GM12878 (cell line): ENCODE data around the gene MIPOL1. TPM values are rescaled to one million over a fixed set of nuclear protein-coding genes. Genes with fewer than 3 reads are reported as not detected.

ENCODE experiments used
- ATAC-seq: fragments of 200-7000 bp; cut with Tn5 transposase; 3 replicates; pipeline ENCODE4 v1.9.1; 2020; ENCODE audit warnings: mild to moderate bottlenecking, moderate library complexity
- BruUV-seq: library from RNA; stranded (reverse); fragments of 400-500 nt; replicated peaks from 2 replicates; lab custom pipeline; 2021; lab: Mats Ljungman, UMichigan
- CTCF ChIA-PET: fragments of 300-600 bp; sonication (Branson Sonifier 250); formaldehyde crosslinking; extraction: SDS; loops from one replicate; lab custom pipeline; 2021; ENCODE audit warnings: inconsistent platforms; lab: Yijun Ruan, JAX
- POLR2A ChIA-PET: fragments of 350-600 bp; formaldehyde crosslinking; extraction: SDS; loops from one replicate; lab custom pipeline; 2021; ENCODE audit warnings: inconsistent platforms; lab: Charles Lee
- RAD21 ChIA-PET: fragments of 300-600 bp; sonication (Branson Sonifier 250); formaldehyde crosslinking; loops from one replicate; lab custom pipeline; 2023; ENCODE audit warnings: antibody characterized with exemption; ENCODE audit not compliant: unreplicated experiment; lab: Charles Lee
- SMC1A ChIA-PET: fragments of 300-600 bp; sonication (Branson Sonifier 250); formaldehyde crosslinking; loops from one replicate; lab custom pipeline; 2023; ENCODE audit not compliant: unreplicated experiment, uncharacterized antibody; lab: Charles Lee
- DNase-seq: peaks from one replicate; pipeline ENCODE4 v3.0.0-alpha.2; 2011; ENCODE audit warnings: low read depth, low spot score
- FAIRE-seq: peaks from 3 replicates; lab custom pipeline; 2011; peaks lifted over from hg19 to GRCh38; lab: Jason Lieb, UNC
- H2AFZ ChIP-seq: 2 replicates; pipeline ENCODE4 v1.6.0; 2011; ENCODE audit warnings: low read depth, low read length, control low read depth; ENCODE audit not compliant: control insufficient read depth
- H3K27ac ChIP-seq: 2 replicates; pipeline ENCODE4 v1.5.1; 2011; ENCODE audit warnings: control low read depth; ENCODE audit not compliant: control insufficient read depth, insufficient read depth
- H3K27me3 ChIP-seq, 2 experiments: replicated peaks in 1 of 2; 2 replicates each; pipeline versions ENCODE4 v1.6.0 to v1.6.1; 2011; ENCODE audit warnings: low read length in 1 of 2; ENCODE audit not compliant: control insufficient read depth in 2 of 2, insufficient read depth in 2 of 2
- H3K36me3 ChIP-seq, 2 experiments: 2 replicates each; pipeline ENCODE4 v1.5.1; 2011; ENCODE audit warnings: low read length in 1 of 2; ENCODE audit not compliant: control insufficient read depth in 2 of 2, insufficient read depth in 2 of 2
- H3K4me1 ChIP-seq: 2 replicates; pipeline ENCODE4 v1.6.1; 2011; ENCODE audit warnings: mild to moderate bottlenecking, low read length, moderate library complexity, mixed read lengths; ENCODE audit not compliant: control insufficient read depth, insufficient read depth
- H3K4me2 ChIP-seq: 2 replicates; pipeline ENCODE4 v1.6.0; 2011; ENCODE audit warnings: control low read depth; ENCODE audit not compliant: control insufficient read depth, insufficient read depth
- H3K4me3 ChIP-seq: fragments of 200-600 bp; sonication (generic); 2 replicates; pipeline ENCODE4 v1.5.1; 2016
- H3K79me2 ChIP-seq: 2 replicates; pipeline ENCODE4 v1.6.0; 2011; ENCODE audit warnings: low read length; ENCODE audit not compliant: control insufficient read depth, insufficient read depth
- H3K9ac ChIP-seq: 2 replicates; pipeline ENCODE4 v1.8.0; 2011; ENCODE audit warnings: low read length, control low read depth, mixed read lengths; ENCODE audit not compliant: control insufficient read depth, insufficient read depth
- H3K9me3 ChIP-seq: replicated peaks from 3 replicates; pipeline ENCODE4 v1.5.1; 2011; ENCODE audit warnings: mild to moderate bottlenecking, low read length; ENCODE audit not compliant: control insufficient read depth, insufficient read depth
- H4K20me1 ChIP-seq: 2 replicates; pipeline ENCODE4 v1.6.0; 2011; ENCODE audit not compliant: control insufficient read depth, insufficient read depth
- CBX5 ChIP-seq: sonication (generic); IDR thresholded peaks from 2 replicates; pipeline ENCODE4 v1.6.1; 2016; ENCODE audit warnings: low read depth, moderate library complexity, mild to moderate bottlenecking, inconsistent platforms
- ETV6 ChIP-seq, 2 experiments: fragments of 450-650 bp in 1 of 2; IDR thresholded peaks in 1 of 2; conservative IDR thresholded peaks in 1 of 2; 2 replicates each; pipeline ENCODE4 v1.6.1; 2014; ENCODE audit warnings: antibody characterized with exemption in 1 of 2, borderline replicate concordance in 1 of 2, low read depth in 1 of 2, mild to moderate bottlenecking in 1 of 2, moderate library complexity in 1 of 2
- FOXM1 ChIP-seq: IDR thresholded peaks from 2 replicates; pipeline ENCODE4 v1.6.1; 2012; ENCODE audit warnings: low read depth, mild to moderate bottlenecking, inconsistent platforms, low read length, moderate library complexity
- KLF5 ChIP-seq: fragments of 450-650 bp; IDR thresholded peaks from 2 replicates; pipeline ENCODE4 v1.6.1; 2014; ENCODE audit warnings: mild to moderate bottlenecking; ENCODE audit not compliant: partially characterized antibody
- MTA3 ChIP-seq: IDR thresholded peaks from 2 replicates; pipeline ENCODE4 v1.6.1; 2012; ENCODE audit warnings: low read length, inconsistent platforms, borderline replicate concordance
- NR2C2 ChIP-seq: IDR thresholded peaks from 2 replicates; pipeline ENCODE4 v1.6.1; 2011; ENCODE audit warnings: borderline replicate concordance, low read depth; ENCODE audit not compliant: control insufficient read depth, insufficient read length
- PML ChIP-seq: IDR thresholded peaks from 2 replicates; pipeline ENCODE4 v1.6.1; 2012; ENCODE audit warnings: low read length, inconsistent platforms
- SMAD5 ChIP-seq: IDR thresholded peaks from 2 replicates; pipeline ENCODE4 v1.6.1; 2016; ENCODE audit warnings: antibody characterized with exemption, low read depth
- STAT3 ChIP-seq: IDR thresholded peaks from 2 replicates; pipeline ENCODE4 v1.6.1; 2011; ENCODE audit warnings: low read depth, low read length, improper control_type of control experiment
- YBX1 ChIP-seq: fragments of 450-650 bp; IDR thresholded peaks from 2 replicates; pipeline ENCODE4 v1.6.1; 2016; ENCODE audit warnings: antibody characterized with exemption
- WGBS: methylation state at CpG from one replicate; pipeline ENCODE4 v1.1.6; 2016; ENCODE audit warnings: low lambda C conversion rate; ENCODE audit not compliant: insufficient replicate concordance, insufficient coverage; ENCODE audit errors: missing lambda C conversion rate; 5-methylcytosine and 5-hydroxymethylcytosine counted together
- in situ Hi-C: fragments of 300-500 bp; cut with MboI; formaldehyde crosslinking; loops from 9 replicates; pipeline ENCODE4 v1.14.3; 2018; ENCODE audit warnings: mixed read lengths
- intact Hi-C: fragments of 100-400 bp; cut with micrococcal nuclease; formaldehyde crosslinking; loops from one replicate; pipeline ENCODE4 v1.14.2; 2022; ENCODE audit not compliant: unreplicated experiment
- polyA plus RNA-seq, 11 experiments: library from polyadenylated mRNA; depleted of rRNA in 4 of 11; unstranded in 6 of 11; stranded (reverse) in 5 of 11; fragments of >200 nt; fragmentation: Nextera tagmentation in 4 of 11; fragmentation: Illumina TruSeq in 1 of 11; extraction: Ambion mirVana in 4 of 11; extraction: Trizol in 1 of 11; gene quantifications; 1 replicate in 1 of 11; 2 replicates in 10 of 11; pipeline versions ENCODE4 v1.2.1 to v1.2.3, GENCODE V29; 2011 to 2016; ENCODE audit warnings: inconsistent platforms in 2 of 11, missing spikeins in 2 of 11, low read depth in 1 of 11
- total RNA-seq, 4 experiments: library from RNA; depleted of rRNA in 3 of 4; stranded (reverse); fragments of >200 nt in 3 of 4; fragmentation: Illumina TruSeq in 1 of 4; extraction: Trizol in 1 of 4; gene quantifications; 2 replicates each; pipeline versions ENCODE4 v1.2.1 to v1.2.3, GENCODE V29; 2013 to 2021
- TF ChIP-seq, protein P1 (sequence below): fragments of 450-650 bp; IDR thresholded peaks from 2 replicates; pipeline ENCODE4 v1.6.1; 2017; ENCODE audit warnings: borderline replicate concordance
- TF ChIP-seq, protein P2 (sequence below): fragments of 450-650 bp; IDR thresholded peaks from 2 replicates; pipeline ENCODE4 v1.6.1; 2016; ENCODE audit warnings: mild to moderate bottlenecking, moderate library complexity, borderline replicate concordance
- TF ChIP-seq, protein P3 (sequence below): IDR thresholded peaks from 2 replicates; pipeline ENCODE4 v1.6.1; 2012; ENCODE audit warnings: low read depth, low read length, improper control_type of control experiment

MIPOL1 gene
- total and polyA plus RNA-seq, 10 of the 15 experiments (the other 5 are each of a cell fraction or from before 2014, with no cell fraction given), result 0.06 TPM; not detected in 9

DNA sequence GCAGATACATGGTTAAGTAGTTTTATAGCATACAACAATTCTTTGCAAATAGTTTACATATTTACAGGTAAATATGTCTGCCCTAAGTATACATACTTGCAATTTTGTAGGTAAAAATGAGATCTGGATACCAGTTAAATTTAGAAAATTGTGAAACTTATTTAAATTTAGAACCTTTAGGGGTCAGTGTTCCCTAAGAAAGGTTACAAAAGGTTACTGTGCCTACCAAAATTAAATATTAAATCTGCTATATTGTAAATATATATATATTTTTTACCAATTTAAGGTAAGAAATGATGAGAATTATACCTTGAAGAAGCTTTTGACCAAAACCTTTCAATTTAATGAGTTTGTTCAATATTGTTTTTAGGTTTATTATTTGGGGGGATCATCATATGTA lies 54.0 kb downstream of the MIPOL1 start:
- Histone ChIP-seq H3K4me2 (no peak overlapping the region), H3K27me3 (no peaks in the 10 kb centered on the region), H3K4me3 (no peak overlapping the region), H3K4me1 (no peaks in the 10 kb centered on the region), H3K9me3 (no peaks in the 10 kb centered on the region), H3K36me3 (no peaks in the 10 kb centered on the region), H3K27ac (no peak overlapping the region), H3K79me2 (no peaks in the 10 kb centered on the region), H4K20me1 (no peaks in the 10 kb centered on the region), H2AFZ (no peak overlapping the region), H3K9ac (no peak overlapping the region)
- RAD21 ChIA-PET, result no interaction called here
- no TSS peak for BruUV-seq
- in situ Hi-C loops (no loop called here), intact Hi-C loops (no loop called here)
- TF ChIP-seq KLF5 (no peak), STAT3 (no peak), CBX5 (no peak), MTA3 (no peak), YBX1 (no peak)
- DNase-seq (no peak), FAIRE-seq (no peak), ATAC-seq (no peak)
- CTCF ChIA-PET, result interaction anchor here (1.6 to 2.4 kb wide), 2 partner anchors 21 to 623 kb away, joined by 4 to 10 read pairs; no protein-coding TSS in a partner anchor
- SMC1A ChIA-PET, result no interaction called here
- POLR2A ChIA-PET, result no interaction called here

DNA sequence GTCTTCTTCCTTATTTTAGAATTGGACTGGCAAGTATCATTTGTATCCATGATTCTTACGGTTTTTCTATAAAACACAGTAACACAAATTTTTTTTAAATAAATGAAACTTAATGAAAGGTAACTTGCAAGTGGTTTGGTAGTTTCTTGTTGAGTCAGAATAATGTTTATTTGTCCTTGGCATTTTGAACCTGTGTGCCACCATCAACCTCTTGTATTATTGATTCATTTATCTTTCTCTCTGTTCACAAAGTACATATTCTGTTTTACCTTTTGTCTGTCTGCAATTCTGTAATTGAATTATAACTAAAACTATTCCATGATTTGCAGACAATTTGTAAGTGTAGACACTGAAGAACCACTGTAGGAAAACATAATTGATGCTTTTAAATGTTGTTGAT lies 54.7 kb downstream of the MIPOL1 start:
- no peak overlapping the region for H2AFZ ChIP-seq
- ChIA-PET SMC1A (no interaction called here), RAD21 (no interaction called here), CTCF (interaction anchor here (1.6 to 2.4 kb wide), 2 partner anchors 22 to 622 kb away, joined by 4 to 10 read pairs; no protein-coding TSS in a partner anchor), POLR2A (no interaction called here)
- no peak overlapping the region for H3K4me3 ChIP-seq
- ATAC-seq (no peak), FAIRE-seq (no peak), DNase-seq (no peak)
- H4K20me1 ChIP-seq, result no peaks in the 10 kb centered on the region
- 0% methylated on average over 1 of the region's 1 CpG for WGBS
- no peaks in the 10 kb centered on the region for H3K79me2 ChIP-seq
- no peak overlapping the region for H3K27ac ChIP-seq
- intact Hi-C loops, result no loop called here
- no peak overlapping the region for H3K4me2 ChIP-seq
- in situ Hi-C loops, result no loop called here
- no TSS peak for BruUV-seq
- no peaks in the 10 kb centered on the region for H3K9me3 ChIP-seq
- H3K36me3 ChIP-seq, result no peaks in the 10 kb centered on the region
- no peaks in the 10 kb centered on the region for H3K27me3 ChIP-seq
- no peaks in the 10 kb centered on the region for H3K4me1 ChIP-seq
- no peak overlapping the region for H3K9ac ChIP-seq
- TF ChIP-seq NR2C2, result no peak
- TF ChIP-seq SMAD5, result no peak
- TF ChIP-seq, protein P1, sequence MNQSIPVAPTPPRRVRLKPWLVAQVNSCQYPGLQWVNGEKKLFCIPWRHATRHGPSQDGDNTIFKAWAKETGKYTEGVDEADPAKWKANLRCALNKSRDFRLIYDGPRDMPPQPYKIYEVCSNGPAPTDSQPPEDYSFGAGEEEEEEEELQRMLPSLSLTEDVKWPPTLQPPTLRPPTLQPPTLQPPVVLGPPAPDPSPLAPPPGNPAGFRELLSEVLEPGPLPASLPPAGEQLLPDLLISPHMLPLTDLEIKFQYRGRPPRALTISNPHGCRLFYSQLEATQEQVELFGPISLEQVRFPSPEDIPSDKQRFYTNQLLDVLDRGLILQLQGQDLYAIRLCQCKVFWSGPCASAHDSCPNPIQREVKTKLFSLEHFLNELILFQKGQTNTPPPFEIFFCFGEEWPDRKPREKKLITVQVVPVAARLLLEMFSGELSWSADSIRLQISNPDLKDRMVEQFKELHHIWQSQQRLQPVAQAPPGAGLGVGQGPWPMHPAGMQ, result no peak
- TF ChIP-seq PML, result no peak
- TF ChIP-seq, protein P2, sequence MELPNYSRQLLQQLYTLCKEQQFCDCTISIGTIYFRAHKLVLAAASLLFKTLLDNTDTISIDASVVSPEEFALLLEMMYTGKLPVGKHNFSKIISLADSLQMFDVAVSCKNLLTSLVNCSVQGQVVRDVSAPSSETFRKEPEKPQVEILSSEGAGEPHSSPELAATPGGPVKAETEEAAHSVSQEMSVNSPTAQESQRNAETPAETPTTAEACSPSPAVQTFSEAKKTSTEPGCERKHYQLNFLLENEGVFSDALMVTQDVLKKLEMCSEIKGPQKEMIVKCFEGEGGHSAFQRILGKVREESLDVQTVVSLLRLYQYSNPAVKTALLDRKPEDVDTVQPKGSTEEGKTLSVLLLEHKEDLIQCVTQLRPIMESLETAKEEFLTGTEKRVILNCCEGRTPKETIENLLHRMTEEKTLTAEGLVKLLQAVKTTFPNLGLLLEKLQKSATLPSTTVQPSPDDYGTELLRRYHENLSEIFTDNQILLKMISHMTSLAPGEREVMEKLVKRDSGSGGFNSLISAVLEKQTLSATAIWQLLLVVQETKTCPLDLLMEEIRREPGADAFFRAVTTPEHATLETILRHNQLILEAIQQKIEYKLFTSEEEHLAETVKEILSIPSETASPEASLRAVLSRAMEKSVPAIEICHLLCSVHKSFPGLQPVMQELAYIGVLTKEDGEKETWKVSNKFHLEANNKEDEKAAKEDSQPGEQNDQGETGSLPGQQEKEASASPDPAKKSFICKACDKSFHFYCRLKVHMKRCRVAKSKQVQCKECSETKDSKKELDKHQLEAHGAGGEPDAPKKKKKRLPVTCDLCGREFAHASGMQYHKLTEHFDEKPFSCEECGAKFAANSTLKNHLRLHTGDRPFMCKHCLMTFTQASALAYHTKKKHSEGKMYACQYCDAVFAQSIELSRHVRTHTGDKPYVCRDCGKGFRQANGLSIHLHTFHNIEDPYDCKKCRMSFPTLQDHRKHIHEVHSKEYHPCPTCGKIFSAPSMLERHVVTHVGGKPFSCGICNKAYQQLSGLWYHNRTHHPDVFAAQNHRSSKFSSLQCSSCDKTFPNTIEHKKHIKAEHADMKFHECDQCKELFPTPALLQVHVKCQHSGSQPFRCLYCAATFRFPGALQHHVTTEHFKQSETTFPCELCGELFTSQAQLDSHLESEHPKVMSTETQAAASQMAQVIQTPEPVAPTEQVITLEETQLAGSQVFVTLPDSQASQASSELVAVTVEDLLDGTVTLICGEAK, result no peak
- no peak for TF ChIP-seq FOXM1
- TF ChIP-seq ETV6 (conservative IDR thresholded peaks at IDR 0.05 in 1 of 2, IDR thresholded peaks at IDR 0.05 in 1 of 2; ENCODE audit: borderline replicate concordance in 1 of 2, low read depth in 1 of 2), result no peak
- TF ChIP-seq, protein P3, sequence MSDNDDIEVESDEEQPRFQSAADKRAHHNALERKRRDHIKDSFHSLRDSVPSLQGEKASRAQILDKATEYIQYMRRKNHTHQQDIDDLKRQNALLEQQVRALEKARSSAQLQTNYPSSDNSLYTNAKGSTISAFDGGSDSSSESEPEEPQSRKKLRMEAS, result no peak
